Natural killer cell (primary cell): ENCODE measurements around the gene SORCS1. TPM values are rescaled to one million over a fixed set of nuclear protein-coding genes. Genes with fewer than 3 reads are reported as not detected.

ENCODE experiments used
- ATAC-seq, 3 donors: fragments of 150-1000 bp in 2 of 3; fragments of 200-7000 bp in 1 of 3; cut with Tn5 transposase; 1 replicate in 1 of 3; 2 replicates in 2 of 3; pipeline ENCODE4 v1.10.0; 2021; ENCODE audit warnings: mild to moderate bottlenecking in 2 of 3, moderate library complexity in 2 of 3
- DNase-seq, 2 donors: peaks; one replicate each; pipeline versions ENCODE4 v3.0.0 to v3.0.0-alpha.2; 2013 to 2021; ENCODE audit warnings: mixed read lengths in 1 of 2
- H3K27ac ChIP-seq: one replicate; pipeline ENCODE4 v1.5.1; 2013; ENCODE audit warnings: mild to moderate bottlenecking, low read length
- H3K27me3 ChIP-seq: one replicate; pipeline ENCODE4 v1.6.1; 2013; ENCODE audit warnings: low read length; ENCODE audit not compliant: control insufficient read depth, insufficient read depth
- H3K36me3 ChIP-seq: one replicate; pipeline ENCODE4 v1.6.1; 2013; ENCODE audit warnings: low read length; ENCODE audit not compliant: control insufficient read depth, insufficient read depth
- H3K4me1 ChIP-seq: one replicate; pipeline ENCODE4 v1.6.1; 2013; ENCODE audit warnings: low read length; ENCODE audit not compliant: control insufficient read depth, insufficient read depth
- H3K4me3 ChIP-seq: one replicate; pipeline ENCODE4 v1.5.1; 2013; ENCODE audit warnings: low read length
- H3K9me3 ChIP-seq: one replicate; pipeline ENCODE4 v1.6.1; 2013; ENCODE audit warnings: low read length; ENCODE audit not compliant: control insufficient read depth, insufficient read depth
- H3K27ac Mint-ChIP-seq, 2 donors: one replicate each; pipeline ENCODE4 v1.8.0; 2022; ENCODE audit warnings: mild to moderate bottlenecking in 2 of 2, mixed read lengths in 2 of 2, moderate library complexity in 1 of 2
- H3K27me3 Mint-ChIP-seq, 2 donors: one replicate each; pipeline ENCODE4 v1.8.0; 2022; ENCODE audit warnings: low read depth in 2 of 2, mixed read lengths in 2 of 2
- H3K36me3 Mint-ChIP-seq: one replicate; pipeline ENCODE4 v1.8.0; 2022; ENCODE audit warnings: mixed read lengths
- H3K4me1 Mint-ChIP-seq, 2 donors: one replicate each; pipeline ENCODE4 v1.8.0; 2022; ENCODE audit warnings: mixed read lengths in 2 of 2
- H3K4me3 Mint-ChIP-seq: one replicate; pipeline ENCODE4 v1.8.0; 2022; ENCODE audit warnings: mild to moderate bottlenecking, moderate library complexity, mixed read lengths
- H3K9me3 Mint-ChIP-seq, 2 donors: one replicate each; pipeline ENCODE4 v1.8.0; 2022; ENCODE audit warnings: mixed read lengths in 2 of 2
- CTCF ChIP-seq: fragments of 200-600 bp; IDR thresholded peaks from one replicate; pipeline ENCODE4 v1.8.0; 2022; ENCODE audit warnings: antibody characterized with exemption
- WGBS: methylation state at CpG from one replicate; pipeline ENCODE4 v1.1.7; 2013; ENCODE audit warnings: missing lambda C conversion rate; ENCODE audit not compliant: insufficient coverage; 5-methylcytosine and 5-hydroxymethylcytosine counted together
- intact Hi-C: fragments of 100-400 bp; cut with micrococcal nuclease; formaldehyde crosslinking; loops from one replicate; pipeline ENCODE4 v1.14.2; 2022
- total RNA-seq, 4 donors: library from RNA; stranded (reverse); fragments of 120-200 nt in 1 of 4; gene quantifications; one replicate each; pipeline versions ENCODE4 v1.2.3 to v1.2.4, GENCODE V29; 2013 to 2022

Gene SORCS1
- total RNA-seq, 3 donors from 2014 or later (not counting 1 experiment from before 2014, with no cell fraction given) = not detected

GRCh38 chr10:106816318-106817085 is 348.0 kb downstream of the SORCS1 start:
- no peak for DNase-seq
- Histone ChIP-seq H3K4me3 (no peak overlapping the region), H3K9me3 (no peaks in the 10 kb centered on the region), H3K4me1 (peaks cover 23% of the 10 kb centered on the region), H3K27ac (no peak overlapping the region), H3K36me3 (no peaks in the 10 kb centered on the region), H3K27me3 (no peaks in the 10 kb centered on the region)
- Mint-ChIP-seq H3K4me3 (peak overlapping the region; percentile 82), H3K36me3 (no peaks in the 10 kb centered on the region), H3K27me3 (no peaks in the 10 kb centered on the region), H3K27ac (peak overlapping the region; percentile 70 to 84), H3K9me3 (no peaks in the 10 kb centered on the region), H3K4me1 (peaks cover 60 to 67% of the 10 kb centered on the region in 2 donors)
- intact Hi-C loops = loop anchor here (10.0 kb wide), 1 partner anchor 48 kb away; no protein-coding TSS in a partner anchor
- WGBS = 83% methylated on average over 7 of the region's 7 CpGs
- TF ChIP-seq CTCF = no peak
- no peak for ATAC-seq

GRCh38 chr10:106815427-106816043 is 349.0 kb downstream of the SORCS1 start:
- H3K4me3 Mint-ChIP-seq = peak overlapping the region; percentile 82
- H3K4me1 Mint-ChIP-seq = peaks cover 55 to 67% of the 10 kb centered on the region in 2 donors
- WGBS = 24% methylated on average over 2 of the region's 3 CpGs
- Histone ChIP-seq H3K4me1 (peaks cover 23% of the 10 kb centered on the region), H3K27ac (no peak overlapping the region), H3K9me3 (no peaks in the 10 kb centered on the region), H3K27me3 (no peaks in the 10 kb centered on the region), H3K4me3 (no peak overlapping the region), H3K36me3 (no peaks in the 10 kb centered on the region)
- peak; percentile 58 to 81 (median 59) for ATAC-seq
- no peaks in the 10 kb centered on the region for H3K27me3 Mint-ChIP-seq
- no peak for DNase-seq
- peak overlapping the region; percentile 70 to 84 for H3K27ac Mint-ChIP-seq
- no peak for TF ChIP-seq CTCF
- H3K9me3 Mint-ChIP-seq = no peaks in the 10 kb centered on the region
- no peaks in the 10 kb centered on the region for H3K36me3 Mint-ChIP-seq
- intact Hi-C loops = loop anchor here (10.0 kb wide), 1 partner anchor 49 kb away; no protein-coding TSS in a partner anchor

- Histone ChIP-seq H3K9me3 (no peaks in the 10 kb centered on the region), H3K27me3 (no peaks in the 10 kb centered on the region), H3K4me1 (no peaks in the 10 kb centered on the region), H3K4me3 (no peak overlapping the region), H3K36me3 (no peaks in the 10 kb centered on the region), H3K27ac (no peak overlapping the region)
- TF ChIP-seq CTCF = no peak
- Mint-ChIP-seq H3K9me3 (no peaks in the 10 kb centered on the region), H3K36me3 (no peaks in the 10 kb centered on the region), H3K4me1 (peaks cover 9 to 12% of the 10 kb centered on the region in 2 donors), H3K27me3 (no peaks in the 10 kb centered on the region), H3K4me3 (no peak overlapping the region), H3K27ac (no peak overlapping the region)
- 86% methylated on average over 1 of the region's 1 CpG for WGBS
- ATAC-seq = no peak
- DNase-seq = no peak
- intact Hi-C loops = no loop called here
Measured at GRCh38 chr10:106804992-106805582, 359.4 kb downstream of the SORCS1 start.
